GM19328 (cell line): ENCODE measurements around the gene BABAM1.

Source experiments
- ATAC-seq: cut with Tn5 transposase; IDR thresholded peaks from one replicate; pipeline ENCODE4 v1.9.1; 2021; ENCODE audit warnings: mild to moderate bottlenecking, moderate library complexity; ENCODE audit not compliant: unreplicated experiment

The BABAM1 gene

DNA sequence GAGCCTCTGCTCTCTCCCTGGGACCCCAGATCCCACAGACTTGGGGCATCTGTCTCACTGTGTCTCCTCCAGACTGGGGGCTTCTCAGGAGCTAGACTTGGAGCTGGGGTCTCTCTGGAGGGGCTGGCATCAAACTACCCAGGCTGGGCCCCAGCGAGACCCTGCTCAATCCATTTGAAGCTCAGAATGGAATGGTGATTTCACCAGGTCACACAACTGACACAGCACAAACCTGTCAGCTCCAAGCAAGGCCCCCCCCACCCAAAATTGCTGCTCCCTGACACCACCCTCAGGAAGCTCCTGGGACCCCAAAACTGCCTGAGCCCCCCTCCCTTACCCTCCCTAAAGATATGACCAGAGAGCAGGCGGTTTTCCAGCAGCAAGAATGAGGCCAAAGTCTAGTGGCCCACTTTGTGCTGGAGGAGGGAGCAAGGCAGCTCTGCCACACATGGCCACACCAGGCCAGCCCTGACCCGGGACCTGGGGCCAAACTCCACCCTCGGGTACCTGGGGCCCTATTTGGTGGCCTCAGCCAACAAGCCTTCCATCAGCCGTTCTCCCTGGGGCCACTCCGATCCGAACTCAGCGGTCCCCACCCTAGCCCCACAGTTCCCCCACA, 23.9 kb upstream of the BABAM1 start:
- ATAC-seq, result no peak

DNA sequence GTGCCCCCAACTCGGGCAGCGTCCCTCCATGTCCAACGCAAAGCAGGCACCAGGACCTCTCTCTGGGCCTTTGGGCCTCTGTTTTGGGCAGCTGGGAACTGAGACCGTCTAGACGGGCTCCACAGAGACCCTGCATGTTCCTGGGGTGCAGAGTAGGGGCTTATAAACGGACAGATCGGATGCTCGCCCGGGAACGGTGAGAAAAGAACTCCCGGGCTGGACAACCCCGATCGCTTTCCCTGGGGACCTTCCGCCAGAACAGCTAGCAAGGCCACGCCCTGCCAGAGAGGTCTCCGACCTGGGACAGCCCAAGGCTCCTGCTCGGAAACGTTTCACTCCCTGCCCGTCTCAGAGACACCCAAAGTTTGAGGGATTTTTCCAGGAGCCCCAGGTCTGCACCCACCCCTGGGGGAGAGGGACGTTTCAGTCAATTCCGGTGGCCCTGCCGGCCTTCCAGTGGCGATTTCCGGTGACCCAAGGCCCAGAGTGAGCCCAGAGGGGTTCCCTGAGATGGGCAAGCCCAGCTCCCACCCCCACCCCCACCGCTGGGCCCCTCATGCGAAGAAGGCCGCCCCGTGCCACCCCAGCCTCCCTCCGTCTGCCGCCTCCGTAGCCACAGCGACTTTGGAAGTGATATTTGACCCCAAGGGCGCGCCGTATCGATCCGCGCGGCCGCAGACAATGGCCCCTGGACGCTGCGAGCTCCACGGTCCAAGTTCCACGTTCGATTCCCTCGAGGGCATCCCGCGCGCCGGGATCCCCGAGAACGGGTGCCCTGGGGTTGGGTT, 23.2 kb upstream of the BABAM1 start:
- no peak for ATAC-seq

DNA sequence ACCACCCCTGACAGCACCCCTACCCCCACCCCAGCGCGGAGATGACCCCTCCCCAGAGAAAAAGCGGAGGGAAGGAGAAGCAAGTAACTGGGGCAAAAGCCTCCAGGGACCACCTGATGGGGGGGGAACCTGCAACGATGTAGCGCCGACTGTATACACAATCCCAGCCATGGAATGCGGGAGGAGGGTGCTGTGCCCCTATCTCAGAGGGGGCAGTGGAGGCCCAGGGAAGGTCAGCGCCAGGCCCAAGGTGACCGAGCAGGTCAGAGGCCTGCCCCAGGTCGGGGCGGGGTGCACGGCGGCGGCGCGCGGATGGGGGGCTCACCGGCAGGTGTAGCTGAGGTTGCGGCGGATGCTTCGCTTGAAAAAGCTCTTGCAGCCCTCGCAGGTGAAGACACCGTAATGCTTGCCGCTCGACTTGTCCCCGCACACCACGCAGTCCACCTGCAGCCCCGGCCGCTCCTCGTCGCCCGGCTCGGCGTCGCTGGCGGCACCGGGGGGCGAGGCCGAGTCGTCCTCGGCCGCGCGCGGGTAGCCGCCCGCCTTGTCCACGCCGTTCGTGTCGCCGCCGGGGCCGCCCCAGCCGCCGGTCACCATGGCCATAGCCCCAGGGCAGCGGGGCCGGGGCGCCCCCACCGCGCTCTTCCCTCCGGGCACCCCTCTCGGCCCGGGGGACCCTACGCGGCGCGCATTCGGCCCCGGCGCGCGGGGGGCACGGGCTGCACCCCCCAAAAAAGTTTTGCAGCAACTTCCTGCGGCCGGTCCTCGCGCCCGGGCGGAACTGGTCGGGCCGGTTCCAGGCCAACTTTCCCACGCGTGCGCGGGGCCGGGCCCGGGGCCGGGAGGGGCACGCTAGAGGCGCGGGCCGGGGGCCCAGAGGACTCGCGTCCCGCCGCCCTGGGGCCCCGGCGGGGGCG, 22.4 kb upstream of the BABAM1 start:
- ATAC-seq, result no peak

DNA sequence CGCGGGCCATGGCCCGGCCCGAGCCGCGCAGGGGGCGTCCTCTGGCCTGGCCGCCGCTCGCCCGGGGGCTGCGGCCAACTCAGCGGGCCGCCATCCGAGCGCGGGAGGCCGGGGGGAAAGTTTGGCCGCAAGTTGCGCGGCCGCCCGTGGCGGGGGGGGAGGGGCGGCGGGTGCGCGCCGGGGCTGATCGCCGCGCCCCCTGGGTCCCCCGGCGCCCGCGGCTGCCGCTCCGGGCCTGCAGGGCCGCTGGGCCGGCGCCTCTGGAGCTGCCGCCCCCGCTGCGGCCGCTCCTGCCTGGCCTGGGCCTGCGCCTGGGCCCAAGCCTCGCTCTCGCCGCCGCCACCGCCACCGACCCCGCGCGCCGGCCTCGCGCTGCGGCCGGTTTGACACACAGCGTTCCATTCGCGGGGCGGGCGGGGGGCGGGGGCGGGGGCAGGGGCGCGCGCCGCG, 21.7 kb upstream of the BABAM1 start, which contains the start of gene NR2F6:
Gene NR2F6, minus strand, starts transcription at position 385 of the 450 bp plus-strand sequence. CDS start 699 bp downstream, outside the sequence.
- ATAC-seq, result no peak

DNA sequence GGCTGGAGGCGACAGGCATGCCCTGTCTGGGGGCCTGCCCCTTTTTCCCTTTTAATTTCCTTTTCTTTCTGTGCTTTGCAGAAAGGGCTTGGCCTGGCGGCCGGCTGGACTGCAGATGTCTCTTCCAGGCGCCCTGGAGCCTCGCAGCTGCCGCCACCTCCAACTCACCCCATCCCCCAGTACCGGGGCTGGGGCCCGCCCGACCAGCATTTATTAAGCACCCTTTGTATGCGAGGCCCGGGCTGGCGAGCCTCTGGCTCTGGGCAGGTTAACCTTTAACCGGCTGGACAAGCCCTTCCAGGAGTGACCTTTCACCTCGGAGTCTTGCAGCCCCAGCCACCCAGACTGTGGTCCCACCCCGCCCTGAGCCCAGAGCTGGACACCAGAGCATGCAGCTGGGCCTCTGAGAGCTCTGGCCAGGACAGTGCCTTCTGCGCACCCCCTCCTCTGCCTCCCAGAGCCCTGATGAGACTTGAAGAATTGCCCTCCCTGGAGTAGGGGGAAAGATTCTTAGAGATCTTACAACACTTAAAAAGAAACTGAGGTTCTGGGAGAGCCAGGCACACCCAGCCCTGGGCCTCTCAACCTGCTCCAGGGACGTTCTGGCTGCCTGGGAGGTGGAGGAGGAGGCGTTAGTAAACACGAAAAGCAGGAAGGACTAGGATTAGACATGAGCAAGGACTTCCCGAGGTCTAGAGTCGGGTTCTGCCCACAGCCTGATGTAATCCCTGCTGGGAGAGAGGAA, 20.4 kb upstream of the BABAM1 start:
- ATAC-seq, result no peak

DNA sequence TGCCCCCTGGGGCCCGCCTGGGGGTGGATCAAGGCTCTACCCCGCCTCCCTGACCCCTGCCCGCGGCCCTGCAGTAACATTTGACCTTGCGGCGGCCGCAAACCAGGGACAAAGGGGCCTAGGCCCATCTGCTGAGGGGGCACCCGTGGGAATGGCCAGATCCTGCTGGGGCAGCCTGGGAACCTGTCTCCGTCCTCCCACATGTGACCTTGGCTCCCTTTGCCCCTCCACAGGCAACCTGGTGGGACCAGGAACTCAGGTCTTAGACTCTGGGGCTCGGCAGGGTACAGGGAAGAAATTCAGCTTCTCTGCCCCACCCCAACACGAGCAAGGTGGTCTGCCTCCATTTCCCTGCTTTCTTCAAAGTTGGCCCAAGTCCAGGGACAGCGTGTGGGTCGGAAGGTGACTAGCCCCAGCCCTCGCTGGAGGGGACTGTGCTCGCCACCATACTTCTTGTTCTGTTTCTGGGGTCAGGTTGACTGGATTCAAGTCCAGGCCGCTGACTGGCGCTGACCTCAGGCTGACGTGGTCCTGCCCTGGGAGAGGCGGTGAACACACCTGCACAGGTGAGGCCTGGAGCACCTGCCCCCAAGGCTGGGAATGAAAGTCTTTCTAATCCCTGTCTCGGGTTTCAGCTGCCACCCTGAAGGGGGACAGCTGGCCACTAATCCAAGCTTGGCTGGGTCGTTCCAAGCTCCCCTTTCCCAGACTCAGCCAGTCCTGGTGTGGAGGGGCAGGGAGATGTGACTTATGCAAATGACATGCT, 19.0 kb upstream of the BABAM1 start:
- ATAC-seq, result no peak

DNA sequence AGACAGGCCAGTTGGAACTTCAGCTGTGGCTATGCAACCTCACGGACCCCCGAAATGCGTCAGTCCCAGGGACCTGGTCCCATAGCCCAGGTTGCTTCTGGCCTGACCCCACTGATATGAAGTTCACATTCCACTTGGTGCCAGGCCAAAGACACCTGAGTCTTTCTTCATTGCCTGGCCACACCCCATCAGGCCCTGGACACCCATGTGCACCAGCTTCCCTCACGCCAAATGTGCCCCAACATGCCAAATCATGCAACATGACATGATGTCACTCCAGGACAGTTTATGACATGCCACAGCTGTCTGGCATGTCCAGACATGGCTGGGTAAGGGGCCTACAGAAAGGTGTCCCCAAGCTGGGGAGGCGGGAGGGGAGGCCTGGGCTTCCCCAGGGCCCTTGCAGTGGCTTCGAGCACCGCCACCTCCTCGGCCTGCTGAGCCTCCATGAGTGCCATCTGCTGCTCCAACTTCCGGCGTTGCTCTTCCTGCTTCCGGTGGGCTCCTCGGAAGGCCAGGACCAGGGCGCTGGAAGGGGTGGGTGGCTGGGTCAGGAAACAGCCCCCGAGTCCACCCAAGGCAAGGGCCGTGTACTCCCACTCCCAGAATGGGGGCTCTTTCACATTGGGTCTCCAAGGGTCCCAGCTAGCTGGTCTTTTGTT, 17.2 kb upstream of the BABAM1 start:
- ATAC-seq, result no peak

DNA sequence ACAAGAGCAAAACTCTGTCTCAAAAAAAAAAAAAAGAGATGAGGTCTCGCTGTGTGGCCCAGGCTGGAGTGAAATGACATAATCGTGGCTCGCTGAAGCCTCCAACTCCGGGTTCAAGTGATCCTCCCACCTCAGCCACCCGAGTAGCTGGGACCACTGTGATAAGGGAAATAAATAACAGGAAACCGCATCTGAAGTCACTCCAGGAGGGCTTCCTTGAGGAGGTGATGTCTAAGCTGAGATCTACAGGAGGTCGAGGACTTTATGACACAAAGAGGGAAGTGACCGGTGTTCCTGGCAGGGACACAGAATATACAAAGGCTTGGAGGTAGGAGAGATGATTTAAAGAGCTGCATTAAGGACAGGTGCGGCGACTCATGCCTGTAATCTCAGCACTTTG, 12.6 kb upstream of the BABAM1 start:
- ATAC-seq, result no peak

DNA sequence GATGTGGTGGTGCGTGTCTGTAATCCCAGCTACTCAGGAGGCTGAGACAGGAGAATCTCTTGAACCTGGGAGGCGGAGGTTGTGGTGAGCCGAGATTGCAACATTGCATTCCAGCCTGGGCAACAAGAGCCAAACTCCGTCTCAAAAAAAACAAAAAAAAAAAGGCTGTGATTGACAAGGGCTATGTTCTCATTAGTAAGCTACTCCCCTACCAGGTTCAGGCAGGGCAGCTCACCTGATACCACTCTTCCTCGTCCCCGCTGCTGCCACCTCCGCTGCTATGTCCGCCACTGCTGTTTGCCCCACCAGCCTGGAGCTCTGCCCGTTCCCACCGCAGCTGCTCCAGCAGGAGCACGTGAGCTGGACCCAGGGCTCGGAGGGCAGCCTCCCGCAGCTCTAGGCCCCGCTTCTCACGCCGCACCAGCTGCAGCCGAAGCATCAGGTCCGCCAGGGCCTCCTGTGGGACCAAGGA, 12.1 kb upstream of the BABAM1 start:
- ATAC-seq, result no peak

DNA sequence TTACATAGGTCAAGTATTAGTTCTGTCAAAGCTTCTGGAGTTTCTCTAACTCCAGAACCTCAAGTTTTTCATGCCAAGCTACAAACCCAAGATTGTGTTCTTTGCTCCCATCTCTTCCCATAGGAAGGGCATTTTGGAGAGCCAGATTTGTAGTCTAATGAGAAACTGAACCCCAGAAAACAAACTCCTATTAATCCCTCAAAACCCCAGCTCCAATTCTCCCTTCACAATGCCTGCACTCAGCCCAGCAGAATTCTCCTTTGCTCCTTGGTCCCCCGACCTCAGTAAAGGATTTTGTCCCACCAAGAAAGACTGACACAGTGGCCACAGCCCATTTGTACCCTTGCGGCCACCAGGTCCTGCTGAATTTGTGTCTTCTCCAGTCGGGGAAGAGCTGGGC, 11.1 kb upstream of the BABAM1 start:
- ATAC-seq, result no peak

DNA sequence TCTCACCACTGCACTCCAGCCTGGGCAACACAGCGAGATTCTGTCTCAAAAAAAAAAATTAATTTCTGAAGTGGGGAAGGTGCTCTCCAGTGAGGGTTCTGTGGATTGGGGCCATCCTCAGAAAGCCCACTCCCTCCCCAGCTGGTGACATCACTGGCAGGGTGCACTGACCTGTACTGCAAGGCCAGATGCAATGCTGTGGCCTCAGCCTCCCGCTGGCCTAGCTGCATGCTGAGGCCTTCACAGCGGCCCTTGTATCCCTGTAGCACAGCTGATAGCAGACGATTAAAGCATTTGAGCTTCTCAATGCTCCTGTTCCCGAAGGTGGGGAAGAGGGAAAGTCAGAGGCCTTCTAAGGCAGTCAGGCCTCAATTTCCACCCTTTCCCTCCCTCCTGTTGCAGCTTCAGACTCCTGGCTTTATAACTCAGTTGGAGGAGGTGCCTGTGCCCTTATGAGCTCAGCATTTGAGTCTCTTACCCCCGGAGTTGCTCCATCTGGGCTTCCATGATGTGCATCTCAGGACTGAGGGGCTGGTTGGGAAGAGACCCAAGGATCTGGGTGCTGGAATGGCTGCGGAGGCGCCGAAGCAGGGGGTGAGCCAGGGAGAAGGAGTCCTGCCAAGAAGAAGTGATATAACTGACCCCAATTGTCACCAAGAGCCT, 8.0 kb upstream of the BABAM1 start:
- no peak for ATAC-seq

DNA sequence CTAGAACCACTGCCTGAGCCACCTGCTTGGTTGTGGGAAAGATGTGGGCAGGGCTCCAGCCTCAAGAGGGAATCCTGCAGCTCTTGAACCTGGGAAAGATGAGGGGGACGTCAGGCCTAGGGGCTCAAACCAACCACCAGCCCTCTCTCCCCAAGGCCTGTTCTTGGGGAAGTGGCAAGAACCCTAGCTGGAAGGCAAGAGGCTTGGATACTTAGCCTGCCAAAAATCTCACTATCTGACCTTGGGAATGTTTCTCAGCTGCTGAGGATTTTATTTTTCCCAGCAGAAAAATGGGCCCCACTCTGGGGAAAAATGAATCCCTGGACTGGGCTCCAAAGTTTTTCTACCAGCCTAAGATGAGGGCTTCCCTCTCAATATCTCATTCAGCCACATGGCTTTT, 7.3 kb upstream of the BABAM1 start:
- ATAC-seq, result no peak

DNA sequence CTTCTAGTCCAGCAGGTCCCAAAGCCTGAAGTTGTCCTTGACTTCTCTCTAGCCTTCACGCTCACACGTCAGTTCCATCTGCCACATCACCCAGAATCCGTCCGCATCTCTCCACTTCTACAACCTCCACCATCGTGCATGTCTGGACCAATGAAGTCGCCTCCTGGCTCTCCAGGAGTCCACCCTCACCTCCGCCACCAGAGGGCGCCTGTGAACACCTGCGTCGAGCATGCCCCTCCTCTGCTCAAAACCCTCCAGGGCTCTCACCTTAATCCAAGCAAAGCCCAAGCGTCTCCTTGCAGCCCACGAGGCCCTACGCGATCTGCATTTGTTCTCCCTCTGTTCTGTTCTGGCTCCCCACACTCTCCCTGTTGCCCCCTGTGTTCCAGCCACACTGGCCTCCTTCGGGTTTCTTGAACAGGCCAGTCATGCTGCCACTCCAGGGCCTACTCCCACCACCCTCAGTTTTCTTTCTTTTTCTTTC, 6.4 kb upstream of the BABAM1 start:
- no peak for ATAC-seq

DNA sequence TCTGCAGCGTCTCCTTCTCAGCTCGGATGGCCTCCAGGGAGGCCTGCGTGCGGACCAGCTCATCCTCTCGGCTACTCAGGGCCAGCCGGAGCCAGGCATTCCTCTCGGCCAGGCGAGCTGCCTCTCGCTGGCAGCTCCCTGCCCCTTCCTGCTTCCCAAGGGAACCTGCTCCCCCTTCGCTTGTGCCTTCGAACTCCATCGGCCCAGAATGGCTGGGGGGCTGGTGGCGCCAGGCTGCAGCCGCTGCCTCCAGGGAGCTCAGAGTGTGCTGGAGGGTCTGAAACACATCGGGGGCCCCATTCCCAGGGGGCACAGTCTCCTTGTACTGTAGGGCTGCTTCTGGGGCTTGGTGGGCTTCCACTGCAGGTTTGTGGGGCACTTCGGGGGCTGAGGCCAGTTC, 4.7 kb upstream of the BABAM1 start:
- ATAC-seq, result no peak

DNA sequence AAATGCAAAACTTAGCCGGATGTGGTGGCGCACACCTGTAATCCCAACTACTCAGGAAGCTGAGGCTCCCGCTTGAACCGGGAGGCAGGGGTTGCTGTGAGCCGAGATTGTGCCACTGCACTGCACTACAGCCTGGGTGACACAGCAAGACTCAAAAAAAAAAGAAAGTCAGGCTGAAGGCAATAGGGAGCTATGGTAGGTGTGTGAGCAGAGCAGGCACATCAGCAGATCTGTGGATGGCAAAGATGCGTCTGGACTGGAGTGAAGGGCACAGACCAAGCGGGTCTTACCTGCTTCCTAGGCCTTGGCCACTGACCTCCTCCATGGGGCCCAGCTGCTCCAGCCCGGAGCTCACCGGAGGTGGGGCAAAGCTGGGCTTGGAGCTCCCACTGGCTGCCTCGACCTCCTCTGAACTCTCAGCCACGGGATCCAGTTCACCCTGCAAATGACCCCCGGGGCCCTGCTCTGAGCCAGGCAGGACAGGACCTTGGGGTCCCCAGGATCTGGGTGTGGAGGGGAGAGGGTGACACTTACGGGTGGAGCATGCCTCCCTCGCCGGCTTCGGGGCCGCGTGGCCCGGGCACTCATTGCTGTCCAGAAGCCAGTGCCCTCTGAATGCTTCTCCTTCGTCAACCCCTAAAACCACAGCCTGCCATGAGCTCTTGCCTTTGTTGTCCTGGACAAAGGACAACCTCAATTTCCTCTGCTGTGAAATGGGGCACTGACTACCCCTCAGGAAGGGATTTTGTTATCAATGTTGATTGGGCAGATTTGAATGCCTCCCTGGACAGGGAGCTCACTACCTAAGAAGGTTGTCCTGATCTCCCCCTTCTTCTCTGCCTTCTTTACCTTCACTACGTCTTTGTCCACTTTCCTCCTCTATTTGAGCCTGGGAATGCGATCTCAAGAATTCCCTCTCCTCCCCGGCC, 3.3 kb upstream of the BABAM1 start:
- no peak for ATAC-seq

DNA sequence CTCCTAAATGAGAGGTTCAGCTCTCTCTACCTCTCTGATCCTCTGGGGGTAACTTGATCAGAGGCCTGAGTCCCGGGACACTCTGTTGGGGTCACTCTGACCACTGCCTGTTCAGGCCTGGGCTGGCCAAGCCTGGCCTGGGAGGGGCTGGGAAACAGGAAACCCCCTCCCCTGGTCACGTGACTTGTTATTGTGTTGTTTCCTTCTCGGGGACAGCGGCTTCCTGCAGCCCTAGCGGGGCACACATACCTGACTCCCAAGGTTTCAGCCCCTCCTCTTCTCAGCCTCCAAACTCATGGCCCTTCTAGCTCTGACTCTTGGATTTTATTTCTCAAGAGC, 2.6 kb upstream of the BABAM1 start, which contains the start of gene USHBP1:
Gene USHBP1, minus strand, starts transcription at position 105 of the 339 bp plus-strand sequence. CDS start 446 bp downstream, outside the sequence.
- no peak for ATAC-seq

DNA sequence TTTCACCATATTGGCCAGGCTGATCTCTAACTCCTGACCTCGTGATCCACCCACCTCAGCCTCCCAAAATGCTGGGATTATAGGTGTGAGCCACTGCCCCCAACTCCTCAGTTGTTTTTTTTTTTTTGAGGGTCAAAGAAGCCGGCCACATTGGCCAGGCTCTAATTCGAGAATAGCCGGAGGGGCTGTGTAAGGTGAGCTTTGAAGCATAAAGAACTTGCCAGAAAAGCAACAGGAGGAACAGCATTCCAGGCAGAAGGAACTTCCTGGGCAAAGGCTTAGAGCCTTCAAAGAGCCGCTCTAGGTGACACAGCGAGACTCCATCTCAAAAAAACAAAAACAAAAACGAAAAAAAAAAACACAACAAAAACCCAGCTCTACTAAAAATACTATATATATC, 1.2 kb upstream of the BABAM1 start:
- ATAC-seq, result no peak

DNA sequence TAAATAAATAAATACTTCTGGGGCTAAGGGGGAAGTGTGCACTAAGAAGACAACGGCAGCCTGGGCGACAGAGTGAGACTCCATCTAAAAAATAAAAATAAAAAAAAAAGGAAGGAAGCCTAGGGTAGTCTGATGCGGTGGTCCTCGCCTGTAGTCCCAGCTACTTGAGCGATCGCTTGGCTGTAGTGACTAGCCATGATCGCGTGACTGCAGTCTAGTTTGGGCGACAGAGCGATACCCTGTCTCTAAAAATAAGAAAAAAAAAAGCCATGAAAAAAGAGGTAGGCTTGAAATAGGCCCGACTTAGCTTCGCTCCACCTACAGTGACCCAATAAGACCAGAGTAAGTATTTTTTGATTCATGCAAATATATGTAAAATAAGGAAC, 661 bp upstream of the BABAM1 start:
- no peak for ATAC-seq
